SU-DHL-6 (cell line): ENCODE measurements around the gene RSPRY1.

Experiments used
- H2AFZ ChIP-seq: fragments of 200-600 bp; sonication (generic); 2 replicates; pipeline ENCODE4 v1.6.1; 2014; ENCODE audit warnings: low read depth, mild to moderate bottlenecking, moderate library complexity, mixed read lengths, antibody characterized with exemption, low read length; ENCODE audit not compliant: severe bottlenecking
- H3F3A ChIP-seq: fragments of 200-600 bp; shearing (Covaris generic); 2 replicates; pipeline ENCODE4 v1.6.0; 2016; ENCODE audit warnings: antibody characterized with exemption, mild to moderate bottlenecking; ENCODE audit not compliant: insufficient read depth
- H3K27ac ChIP-seq: fragments of 200-600 bp; sonication (generic); 2 replicates; pipeline ENCODE4 v1.5.1; 2016; ENCODE audit warnings: low read depth, mild to moderate bottlenecking, low read length, moderate library complexity, mixed read lengths
- H3K27me3 ChIP-seq: fragments of 200-600 bp; sonication (generic), shearing (Covaris generic); 2 replicates; pipeline ENCODE4 v1.6.0; 2014; ENCODE audit warnings: mild to moderate bottlenecking, low read length
- H3K36me3 ChIP-seq: fragments of 200-600 bp; sonication (generic); 2 replicates; pipeline ENCODE4 v1.6.1; 2014; ENCODE audit warnings: mild to moderate bottlenecking, low read length, mixed read lengths
- H3K4me2 ChIP-seq: fragments of 300-600, 200-600 bp; shearing (Covaris generic), sonication (generic); 2 replicates; pipeline ENCODE4 v1.6.0; 2014; ENCODE audit warnings: low read length, low read depth, mild to moderate bottlenecking; ENCODE audit not compliant: poor library complexity, severe bottlenecking
- H3K4me3 ChIP-seq: fragments of 200-600 bp; sonication (generic); 2 replicates; pipeline ENCODE4 v1.5.1; 2014; ENCODE audit warnings: antibody characterized with exemption, low read length, mild to moderate bottlenecking, mixed read lengths; ENCODE audit not compliant: insufficient read depth, poor library complexity, severe bottlenecking
- H3K79me2 ChIP-seq: fragments of 200-600 bp; sonication (generic); 2 replicates; pipeline ENCODE4 v1.6.1; 2014; ENCODE audit warnings: mild to moderate bottlenecking, low read length, moderate library complexity; ENCODE audit not compliant: insufficient read depth
- H3K9ac ChIP-seq: fragments of 200-600 bp; sonication (generic); 2 replicates; pipeline ENCODE4 v1.7.0; 2014; ENCODE audit warnings: mild to moderate bottlenecking, low read length
- H3K9me2 ChIP-seq: fragments of 200-600 bp; sonication (generic); replicated peaks from 2 replicates; pipeline ENCODE4 v1.6.1; 2014; ENCODE audit warnings: low read length; ENCODE audit not compliant: insufficient read depth
- H3K9me3 ChIP-seq: fragments of 200-600 bp; sonication (generic); 2 replicates; pipeline ENCODE4 v1.6.1; 2014; ENCODE audit warnings: low read length, mixed read lengths; ENCODE audit not compliant: insufficient read depth
- H4K20me1 ChIP-seq: fragments of 200-600 bp; sonication (generic); 2 replicates; pipeline ENCODE4 v1.6.1; 2014; ENCODE audit warnings: low read depth, mild to moderate bottlenecking, antibody characterized with exemption, low read length, moderate library complexity, mixed read lengths
- CTCF ChIP-seq: fragments of 200-600 bp; sonication (generic); IDR thresholded peaks from one replicate; pipeline ENCODE4 v1.5.1; 2017; ENCODE audit warnings: antibody characterized with exemption, mild to moderate bottlenecking, low read length, moderate library complexity; ENCODE audit not compliant: insufficient read depth, poor library complexity, severe bottlenecking
- EZH2phosphoT487 ChIP-seq: fragments of 200-600 bp; sonication (generic), shearing (Covaris generic); conservative IDR thresholded peaks from 2 replicates; pipeline ENCODE4 v1.6.1; 2018; ENCODE audit warnings: mild to moderate bottlenecking, antibody characterized with exemption, low read length, moderate library complexity, mixed read lengths

The RSPRY1 gene

GRCh38 chr16:57146040-57146647, 40.0 kb upstream of the RSPRY1 start:
- Histone ChIP-seq H3K9me3 (no peaks in the 10 kb centered on the region), H3K9me2 (no peaks in the 10 kb centered on the region), H3K4me3 (no peak overlapping the region), H3K9ac (no peak overlapping the region), H3K27me3 (no peaks in the 10 kb centered on the region), H3K4me2 (no peak overlapping the region), H3F3A (no peaks in the 10 kb centered on the region), H4K20me1 (no peaks in the 10 kb centered on the region), H3K27ac (no peak overlapping the region), H3K36me3 (no peaks in the 10 kb centered on the region), H3K79me2 (no peaks in the 10 kb centered on the region), H2AFZ (no peak overlapping the region)
- TF ChIP-seq CTCF (no peak), EZH2phosphoT487 (no peak)

DNA sequence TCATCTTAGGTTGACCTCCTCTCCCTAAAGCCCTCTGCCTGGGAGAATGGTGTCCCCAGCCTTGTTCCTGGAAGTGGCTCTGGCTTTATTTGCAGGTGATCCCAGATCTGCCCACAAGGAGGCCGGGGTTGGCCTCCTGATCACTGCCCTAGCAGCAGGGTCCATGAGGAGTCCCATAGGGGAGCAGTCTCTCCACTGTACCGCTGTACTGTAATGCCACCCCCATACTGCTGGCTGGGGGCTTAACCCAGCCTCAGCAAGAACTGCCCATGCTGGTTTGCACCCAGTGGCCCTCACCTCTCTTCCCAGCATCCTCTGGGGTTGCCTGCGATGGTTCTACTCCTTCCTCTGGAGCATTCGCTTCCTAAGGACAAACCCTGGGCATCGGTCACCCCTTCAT, 39.4 kb upstream of the RSPRY1 start:
- TF ChIP-seq CTCF = no peak
- no peak for TF ChIP-seq EZH2phosphoT487
- no peak overlapping the region for H3K4me2 ChIP-seq
- H2AFZ ChIP-seq = no peak overlapping the region
- H3K9me2 ChIP-seq = no peaks in the 10 kb centered on the region
- no peaks in the 10 kb centered on the region for H4K20me1 ChIP-seq
- no peaks in the 10 kb centered on the region for H3K79me2 ChIP-seq
- no peaks in the 10 kb centered on the region for H3K36me3 ChIP-seq
- H3F3A ChIP-seq = no peaks in the 10 kb centered on the region
- no peak overlapping the region for H3K9ac ChIP-seq
- H3K27me3 ChIP-seq = no peaks in the 10 kb centered on the region
- H3K4me3 ChIP-seq = no peak overlapping the region
- H3K9me3 ChIP-seq = no peaks in the 10 kb centered on the region
- no peak overlapping the region for H3K27ac ChIP-seq

GRCh38 chr16:57147381-57148221, 38.5 kb upstream of the RSPRY1 start:
- no peaks in the 10 kb centered on the region for H4K20me1 ChIP-seq
- H3K9me2 ChIP-seq = no peaks in the 10 kb centered on the region
- H3K4me3 ChIP-seq = no peak overlapping the region
- no peaks in the 10 kb centered on the region for H3K36me3 ChIP-seq
- H3K4me2 ChIP-seq = no peak overlapping the region
- no peaks in the 10 kb centered on the region for H3K27me3 ChIP-seq
- H3K9ac ChIP-seq = no peak overlapping the region
- no peaks in the 10 kb centered on the region for H3K79me2 ChIP-seq
- H3K27ac ChIP-seq = no peak overlapping the region
- no peaks in the 10 kb centered on the region for H3K9me3 ChIP-seq
- no peak for TF ChIP-seq EZH2phosphoT487
- TF ChIP-seq CTCF = no peak
- no peaks in the 10 kb centered on the region for H3F3A ChIP-seq
- no peak overlapping the region for H2AFZ ChIP-seq
